Measurements from ENCODE around the gene KLHL35.
"Not testable (repeated sequence)": the region's sequence is repeated elsewhere in the genome, so short reads cannot be mapped to it uniquely, and the experiment has no call there.

The KLHL35 gene

DNA sequence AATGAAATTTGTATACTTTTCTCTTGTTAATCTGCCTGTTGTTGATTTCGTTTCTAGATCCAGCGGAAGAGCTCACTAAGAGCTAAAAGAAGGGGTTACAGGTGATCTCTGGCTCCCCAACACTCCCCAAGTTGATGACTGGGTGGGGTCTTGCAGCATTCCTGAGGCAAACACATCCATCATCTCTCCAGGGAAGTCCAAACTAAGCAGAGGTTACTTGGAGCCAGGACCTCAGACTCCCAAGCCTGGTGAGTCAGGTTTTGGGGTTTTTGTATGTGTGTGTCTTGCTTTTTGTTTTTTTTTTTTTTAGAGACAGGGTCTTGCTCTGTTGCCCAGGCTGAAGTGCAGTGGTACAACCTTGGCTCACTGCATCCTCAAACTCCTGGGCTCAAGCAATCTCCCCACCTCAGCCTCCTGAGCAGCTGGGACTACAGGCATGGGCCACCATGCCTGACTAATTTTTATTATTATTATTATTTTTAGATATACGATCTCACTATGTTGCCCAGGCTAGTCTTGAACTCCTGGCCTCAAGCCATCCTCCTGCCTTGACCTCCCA, 45.2 kb downstream of the KLHL35 start:
- DNase-seq = no peak

DNA sequence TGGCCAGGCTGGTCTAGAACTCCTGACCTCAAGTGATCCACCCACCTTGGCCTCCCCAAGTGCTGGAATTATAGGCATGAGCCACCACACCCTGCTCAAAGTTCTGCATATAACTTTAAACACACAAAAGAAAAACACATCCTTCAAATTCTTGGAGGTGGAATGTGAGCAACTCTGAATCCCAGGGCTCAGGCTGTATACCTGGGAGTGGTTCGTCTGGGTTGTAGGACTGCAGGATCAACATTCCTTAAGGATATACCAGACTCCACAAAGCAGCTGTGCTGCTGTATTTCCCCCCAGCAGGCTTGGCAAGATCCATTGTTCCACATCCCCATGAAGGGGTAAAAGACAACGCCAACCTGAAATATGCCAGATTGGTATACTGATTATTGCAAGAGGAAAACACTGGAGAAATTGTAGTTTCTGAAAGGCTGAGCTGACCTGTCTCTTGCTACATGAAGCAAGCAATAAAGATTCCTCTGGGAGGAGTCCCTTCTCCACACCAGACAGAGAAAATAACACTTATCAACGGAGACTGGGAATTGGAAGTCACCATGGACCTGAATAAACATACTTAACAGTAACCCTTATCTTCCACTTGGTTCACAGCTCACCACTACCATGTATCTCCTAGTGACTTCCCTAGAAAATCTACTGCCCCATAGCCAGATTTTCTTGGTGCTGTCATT, 45.9 kb downstream of the KLHL35 start:
- no peak for DNase-seq

DNA sequence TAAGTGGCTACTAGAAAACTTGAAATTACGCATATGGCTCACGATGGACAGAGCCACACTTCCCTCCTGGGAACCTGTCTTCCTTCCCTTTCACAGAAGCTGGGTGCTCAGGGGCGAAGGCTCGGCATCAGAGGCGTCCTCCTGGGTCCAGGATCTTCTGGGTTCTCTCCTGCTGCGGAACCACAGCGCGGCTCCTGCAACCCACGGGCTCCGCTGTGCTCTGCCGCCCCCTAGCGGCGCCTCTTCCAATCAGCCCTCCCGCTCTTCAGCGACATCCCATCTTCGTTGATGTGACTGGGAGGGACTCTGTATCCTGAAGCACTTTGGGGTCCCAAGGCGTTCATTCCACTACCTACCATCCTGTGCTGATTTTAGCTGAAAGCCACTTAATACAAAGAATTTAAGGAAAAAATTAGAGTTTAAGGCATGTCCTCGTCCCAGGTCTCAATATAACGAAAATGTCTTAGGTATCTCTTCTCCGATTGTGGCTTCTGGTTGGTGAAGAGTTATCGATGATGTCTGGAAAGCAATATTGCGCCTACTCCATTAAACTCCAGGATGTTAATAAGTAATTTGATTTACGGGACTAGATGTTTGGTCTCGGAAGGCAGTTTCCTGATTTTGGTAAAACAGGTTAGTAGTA, 48.4 kb downstream of the KLHL35 start:
- DNase-seq = peak; percentile 35 to 41

DNA sequence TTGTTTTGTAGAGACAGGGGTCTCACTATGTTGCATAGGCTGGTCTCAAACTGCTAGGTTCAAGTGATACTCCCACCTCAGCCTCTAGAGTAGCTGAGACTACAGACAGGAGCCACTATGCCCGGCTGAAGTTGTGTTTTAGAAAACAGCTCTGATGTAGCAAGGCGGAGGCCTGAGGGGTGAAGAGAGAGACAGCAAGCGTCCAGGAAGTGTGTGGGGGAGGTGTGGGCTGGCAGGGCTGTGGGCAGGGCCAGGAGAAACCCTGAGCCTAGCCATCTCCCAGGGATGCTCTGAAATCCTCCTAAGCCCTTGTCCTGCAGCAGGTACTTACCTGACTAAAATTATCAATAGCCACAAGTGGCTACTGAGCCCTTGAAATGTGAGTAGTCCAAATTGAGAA, 49.8 kb downstream of the KLHL35 start:
- no peak for DNase-seq

DNA sequence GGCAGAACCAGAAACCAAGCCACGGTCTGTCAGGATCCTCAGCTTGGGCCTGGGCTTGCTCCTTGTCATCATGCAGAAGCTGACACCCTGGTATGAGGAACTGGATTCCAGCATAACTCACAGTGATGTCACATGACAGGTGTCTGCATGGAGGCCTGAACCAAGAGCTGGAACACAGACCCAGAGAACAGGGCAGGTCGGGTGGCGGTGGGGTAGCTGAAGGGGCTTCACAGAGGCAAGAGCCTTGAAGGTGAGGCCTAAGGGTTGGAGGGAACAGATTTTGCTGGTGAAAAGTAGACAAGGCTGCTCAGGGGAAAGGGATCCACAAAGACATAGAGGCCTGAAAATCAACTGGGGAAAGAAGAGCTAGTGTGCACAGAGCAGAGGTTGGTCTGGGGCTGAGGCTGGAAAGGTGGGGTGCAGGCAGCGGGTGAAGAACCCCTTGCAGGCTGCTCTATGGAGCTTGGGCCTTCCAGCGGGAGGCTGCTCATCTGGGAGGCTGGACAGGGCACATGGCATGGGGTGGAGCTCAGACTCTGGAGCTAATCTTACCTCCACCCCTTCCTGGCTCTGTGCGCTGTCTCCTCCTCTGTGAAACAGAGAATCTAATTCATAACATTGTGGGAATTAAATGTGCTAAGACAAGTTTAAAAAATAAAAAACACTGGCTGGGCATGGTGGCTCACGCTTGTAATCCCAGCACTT, 52.1 kb downstream of the KLHL35 start:
- no peak for DNase-seq

DNA sequence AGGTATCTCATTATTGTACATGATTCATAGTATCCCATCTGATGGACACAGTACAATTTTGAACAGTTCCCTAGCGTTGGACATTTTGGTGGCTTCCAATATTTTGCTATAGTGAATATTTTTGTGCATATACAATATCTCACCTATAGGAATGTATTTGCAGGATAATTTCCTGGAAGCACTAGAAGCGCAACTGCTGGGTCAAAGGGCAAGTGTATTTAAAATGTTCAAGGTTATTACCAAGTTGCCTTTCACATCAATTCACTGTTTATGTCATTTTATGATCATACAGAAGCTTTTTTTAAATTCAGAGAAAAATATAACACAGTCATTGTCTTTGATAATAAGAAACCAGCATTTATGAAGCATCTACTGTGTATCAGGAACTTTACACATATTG, 52.8 kb downstream of the KLHL35 start:
- no peak for DNase-seq

DNA sequence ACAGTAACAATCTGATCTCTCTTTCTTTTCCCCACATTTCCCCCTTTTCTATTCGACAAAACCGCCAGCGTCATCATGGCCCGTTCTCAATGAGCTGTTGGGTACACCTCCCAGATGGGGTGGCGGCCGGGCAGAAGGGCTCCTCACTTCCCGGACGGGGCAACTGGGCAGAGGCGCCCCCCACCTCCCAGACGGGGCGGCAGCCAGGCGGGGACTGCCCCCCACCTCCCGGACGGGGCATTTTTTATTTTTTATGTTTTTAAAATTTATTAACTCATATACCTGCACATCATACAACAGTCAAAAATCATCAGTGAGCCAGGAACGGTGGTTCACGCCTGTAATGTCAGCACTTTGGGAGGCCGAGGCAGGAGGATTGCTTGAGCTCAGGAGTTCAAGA, 54.2 kb downstream of the KLHL35 start:
- not testable (repeated sequence) for DNase-seq

DNA sequence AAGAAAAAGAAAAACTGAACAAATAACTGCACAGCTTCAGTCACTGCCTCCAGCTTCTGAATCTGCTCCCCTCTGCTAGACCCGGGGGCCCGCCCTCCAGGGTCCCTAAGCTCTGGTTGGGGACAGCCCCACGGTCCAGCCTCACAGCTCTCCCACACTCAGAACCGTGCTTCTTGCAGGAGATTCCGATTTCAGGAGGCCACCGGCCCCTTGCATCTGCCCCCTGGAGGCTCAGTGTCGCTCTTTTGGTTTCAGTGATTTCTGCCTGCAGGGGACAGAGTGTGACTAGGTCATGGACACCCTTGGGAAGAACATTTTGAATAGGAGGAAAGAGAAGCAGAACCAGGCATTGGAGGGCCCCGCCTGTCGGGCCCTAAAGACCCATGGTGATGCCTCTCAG, 56.8 kb downstream of the KLHL35 start:
- DNase-seq = no peak

DNA sequence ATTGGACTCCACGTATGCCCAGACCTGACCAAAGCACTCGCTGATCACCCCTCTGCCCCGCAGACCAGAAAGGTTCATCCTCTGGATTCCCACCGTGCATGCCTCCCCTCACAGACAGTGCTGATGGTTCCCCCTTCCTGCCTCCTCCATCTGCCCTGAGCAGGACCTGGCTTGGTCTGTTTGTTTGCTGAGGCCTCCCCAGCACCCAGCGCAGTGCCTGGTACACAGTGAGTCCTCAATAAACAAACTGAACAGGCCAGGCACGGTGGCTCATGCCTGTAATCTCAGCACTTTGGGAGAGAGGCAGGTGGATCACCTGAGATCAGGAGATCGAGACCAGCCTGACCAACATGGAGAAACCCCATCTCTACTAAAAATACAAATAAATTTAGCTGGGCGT, 57.4 kb downstream of the KLHL35 start:
- DNase-seq = no peak

DNA sequence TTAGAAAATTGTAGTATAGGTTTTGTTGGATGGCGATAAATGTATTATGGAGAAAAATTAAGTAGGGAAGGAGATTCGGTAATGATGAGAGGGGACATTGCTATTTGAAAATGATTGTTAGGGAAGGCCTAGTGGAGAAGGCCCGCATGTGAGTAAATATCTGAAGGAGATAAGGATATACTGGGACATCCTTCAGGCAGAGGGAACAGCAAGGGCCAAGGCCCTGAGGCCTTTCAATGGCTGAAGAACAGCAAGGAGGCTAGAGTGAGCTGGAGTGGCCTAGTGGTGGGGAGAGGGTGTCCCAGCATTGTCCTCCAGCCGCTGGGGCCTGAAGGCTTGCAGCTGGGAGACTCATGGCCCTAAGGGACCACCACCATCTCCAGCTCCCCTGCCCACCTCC, 58.4 kb downstream of the KLHL35 start:
- no peak for DNase-seq

DNA sequence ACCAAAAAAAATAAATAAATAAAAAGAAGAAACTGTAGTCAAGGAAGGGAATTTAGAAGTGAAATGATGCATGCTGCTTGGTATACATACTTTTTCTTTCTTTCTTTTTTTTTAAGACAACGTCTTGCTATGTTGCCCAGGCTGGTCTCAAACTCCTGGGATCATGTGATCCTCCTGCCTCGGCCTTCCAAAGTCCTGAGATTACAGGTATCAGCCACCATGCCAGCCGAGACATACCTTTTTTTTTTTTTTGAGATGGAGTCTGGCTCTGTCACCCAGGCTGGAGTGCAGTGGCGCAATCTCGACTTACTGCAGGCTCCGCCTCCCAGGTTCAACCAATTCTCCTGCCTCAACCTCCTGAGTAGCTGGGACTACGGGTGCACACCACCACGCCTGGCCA, 59.8 kb downstream of the KLHL35 start:
- DNase-seq = no peak

Data from NCI-H187 (cell line).